Ishikawa (cell line): ENCODE data around the gene CDC42EP4.

Source experiments
- CEBPB ChIP-seq: IDR thresholded peaks from 2 replicates; pipeline ENCODE4 v1.6.1; 2012
- CREB1 ChIP-seq: IDR thresholded peaks from 2 replicates; pipeline ENCODE4 v1.6.1; 2012; ENCODE audit warnings: low read depth
- EP300 ChIP-seq: IDR thresholded peaks from 2 replicates; pipeline ENCODE4 v1.6.1; 2012; ENCODE audit warnings: borderline replicate concordance
- MAX ChIP-seq: IDR thresholded peaks from 2 replicates; pipeline ENCODE4 v1.6.1; 2012
- RAD21 ChIP-seq: IDR thresholded peaks from 2 replicates; pipeline ENCODE4 v1.6.1; 2012; ENCODE audit warnings: low read depth
- TAF1 ChIP-seq: IDR thresholded peaks from 2 replicates; pipeline ENCODE4 v1.6.1; 2012; ENCODE audit warnings: low read depth, mild to moderate bottlenecking
- TEAD4 ChIP-seq: IDR thresholded peaks from 2 replicates; pipeline ENCODE4 v1.6.1; 2012
- YY1 ChIP-seq: IDR thresholded peaks from 2 replicates; pipeline ENCODE4 v1.6.1; 2012; ENCODE audit warnings: low read depth
- ZBTB7A ChIP-seq: IDR thresholded peaks from 2 replicates; pipeline ENCODE4 v1.6.1; 2012; ENCODE audit warnings: low read depth
- TF ChIP-seq, protein P1 (sequence below): IDR thresholded peaks from 2 replicates; pipeline ENCODE4 v1.6.1; 2012

GRCh38 chr17:73320601-73321264, 8.9 kb upstream of the CDC42EP4 start:
- TF ChIP-seq MAX = no peak
- TF ChIP-seq TAF1 = no peak
- TF ChIP-seq CREB1 = no peak
- TF ChIP-seq RAD21 = no peak
- no peak for TF ChIP-seq TEAD4
- no peak for TF ChIP-seq CEBPB
- no peak for TF ChIP-seq ZBTB7A
- no peak for TF ChIP-seq YY1
- no peak for TF ChIP-seq EP300
- TF ChIP-seq, protein P1, sequence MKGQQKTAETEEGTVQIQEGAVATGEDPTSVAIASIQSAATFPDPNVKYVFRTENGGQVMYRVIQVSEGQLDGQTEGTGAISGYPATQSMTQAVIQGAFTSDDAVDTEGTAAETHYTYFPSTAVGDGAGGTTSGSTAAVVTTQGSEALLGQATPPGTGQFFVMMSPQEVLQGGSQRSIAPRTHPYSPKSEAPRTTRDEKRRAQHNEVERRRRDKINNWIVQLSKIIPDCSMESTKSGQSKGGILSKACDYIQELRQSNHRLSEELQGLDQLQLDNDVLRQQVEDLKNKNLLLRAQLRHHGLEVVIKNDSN = no peak
